GM11168 (cell line): ENCODE measurements around the gene DCST2.
"Not testable (repeated sequence)": the region's sequence is repeated elsewhere in the genome, so short reads cannot be mapped to it uniquely, and the experiment has no call there.

Experiments
- in situ Hi-C: fragments of 300-500 bp; cut with MboI; formaldehyde crosslinking; loops from one replicate; pipeline ENCODE4 v1.12.0; 2022; ENCODE audit warnings: low sequenced_read_pairs; ENCODE audit not compliant: unreplicated experiment

The DCST2 gene

DNA sequence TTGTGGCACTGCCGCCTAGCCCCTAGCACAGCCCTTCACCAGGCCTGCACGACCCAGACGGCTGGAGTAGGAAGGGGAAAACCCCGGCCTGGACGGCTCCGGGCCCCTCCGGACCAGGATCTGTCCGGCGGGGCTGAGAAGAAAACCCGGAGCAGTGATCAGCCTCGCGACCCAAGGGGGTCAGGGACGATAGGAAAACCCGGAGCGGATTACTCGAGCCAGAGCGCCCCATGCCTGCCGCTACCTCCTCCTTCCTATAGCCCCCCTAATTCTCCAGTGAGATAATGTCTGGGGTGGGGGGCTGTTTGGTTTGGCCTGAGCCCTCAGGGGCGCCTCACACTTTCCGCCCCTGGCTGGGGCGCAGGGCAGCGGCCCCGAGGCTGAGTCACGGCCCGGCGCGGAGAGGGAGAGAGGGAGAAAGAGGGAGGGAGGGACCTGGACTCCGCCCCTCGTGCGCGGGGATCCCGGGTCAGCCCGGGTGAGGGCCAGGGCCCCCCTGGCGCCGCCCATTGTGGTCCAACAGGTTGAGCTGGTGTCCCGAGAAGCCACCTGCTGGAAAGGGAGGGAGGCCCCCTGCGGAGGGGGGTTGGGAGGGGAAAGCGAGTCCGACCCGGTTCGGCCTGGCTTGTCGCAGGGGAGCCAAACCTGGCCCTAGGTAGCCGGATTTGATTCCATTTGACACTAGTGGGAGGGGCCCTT lies 32.7 kb downstream of the DCST2 start:
- in situ Hi-C loops, result no loop called here

DNA sequence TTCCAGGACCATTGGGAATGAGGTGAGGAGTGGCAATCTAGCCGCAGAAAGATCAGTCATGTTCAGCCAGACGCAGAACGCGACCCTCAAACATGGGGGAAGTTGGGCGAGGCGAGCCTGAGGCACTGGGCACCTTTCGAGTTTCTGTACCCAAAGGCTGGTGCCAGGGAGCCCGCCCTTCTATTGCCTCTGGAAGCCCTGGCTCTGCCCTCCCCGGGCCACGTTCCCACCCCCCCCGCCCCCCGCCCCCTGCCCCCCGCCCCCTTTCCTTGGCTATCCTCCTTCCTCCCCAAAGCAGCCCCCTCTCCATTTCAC lies 33.2 kb downstream of the DCST2 start:
- in situ Hi-C loops, result no loop called here

GRCh38 chr1:154999571-155000410 lies 33.8 kb downstream of the DCST2 start:
- in situ Hi-C loops, result no loop called here

DNA sequence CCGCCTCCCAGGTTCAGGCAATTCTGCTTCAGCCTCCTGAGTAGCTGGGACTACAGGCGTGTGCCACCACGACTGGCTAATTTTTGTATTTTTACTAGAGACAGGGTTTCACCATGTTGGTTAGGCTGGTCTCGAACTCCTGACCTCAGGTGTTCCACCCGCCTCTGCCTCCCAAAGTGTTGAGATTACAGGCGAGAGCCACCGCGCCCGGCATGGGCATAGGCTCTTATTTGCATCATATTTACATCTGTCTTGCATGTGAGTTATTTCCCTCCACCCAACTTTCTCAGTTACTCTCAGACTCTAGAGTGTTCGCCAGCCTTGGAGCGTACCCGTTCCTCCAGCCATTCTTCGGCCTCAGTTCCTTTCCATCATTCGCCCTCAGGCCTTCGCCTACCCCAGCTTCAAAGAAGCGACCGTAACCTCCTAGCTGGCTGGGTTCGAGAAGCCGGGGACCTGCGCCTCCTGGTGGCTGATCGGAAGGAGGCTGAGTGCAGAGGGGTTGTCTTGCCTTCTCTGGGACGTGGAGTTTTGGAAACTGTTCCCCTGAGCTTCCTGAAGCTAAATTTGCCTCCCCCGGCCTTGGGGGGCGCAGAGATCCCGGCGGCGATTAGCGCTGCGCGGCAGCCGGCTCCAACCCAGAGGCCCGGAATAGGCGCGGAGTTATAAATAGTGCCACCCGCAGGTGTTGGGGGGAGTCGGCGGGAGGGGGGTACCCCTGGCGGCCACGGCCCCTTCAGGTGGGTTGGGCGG lies 34.6 kb downstream of the DCST2 start:
- in situ Hi-C loops, result no loop called here

DNA sequence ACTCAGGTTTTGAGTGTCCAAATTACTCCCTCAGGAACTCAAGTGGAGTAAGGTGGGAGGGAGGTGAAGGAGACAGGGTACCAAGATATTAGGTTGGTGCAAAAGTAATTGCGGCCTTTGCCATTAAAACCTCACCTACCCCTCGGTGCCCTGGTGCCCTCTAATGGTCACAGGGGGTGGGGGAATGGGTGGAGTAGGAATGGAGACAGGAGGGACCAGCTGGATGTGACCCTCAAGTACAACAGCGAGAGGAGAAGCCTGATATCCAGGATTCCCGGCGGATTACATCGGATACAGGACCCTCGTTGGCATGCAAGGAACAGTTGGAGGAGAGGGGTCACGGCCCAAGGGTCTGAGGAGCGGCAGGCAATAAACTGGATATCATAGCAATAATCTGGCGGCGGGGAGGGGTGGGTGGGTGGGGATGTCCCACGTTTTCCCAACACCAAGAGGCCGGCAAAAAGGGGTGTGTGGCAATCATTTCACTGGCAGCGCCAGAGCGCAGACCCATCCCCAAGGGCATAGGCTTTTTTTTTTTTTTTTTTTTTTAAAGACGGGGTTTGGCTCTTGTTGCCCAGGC lies 35.3 kb downstream of the DCST2 start:
- in situ Hi-C loops, result no loop called here

- in situ Hi-C loops, result no loop called here
Measured at GRCh38 chr1:154996966-154997701, 36.4 kb downstream of the DCST2 start.

DNA sequence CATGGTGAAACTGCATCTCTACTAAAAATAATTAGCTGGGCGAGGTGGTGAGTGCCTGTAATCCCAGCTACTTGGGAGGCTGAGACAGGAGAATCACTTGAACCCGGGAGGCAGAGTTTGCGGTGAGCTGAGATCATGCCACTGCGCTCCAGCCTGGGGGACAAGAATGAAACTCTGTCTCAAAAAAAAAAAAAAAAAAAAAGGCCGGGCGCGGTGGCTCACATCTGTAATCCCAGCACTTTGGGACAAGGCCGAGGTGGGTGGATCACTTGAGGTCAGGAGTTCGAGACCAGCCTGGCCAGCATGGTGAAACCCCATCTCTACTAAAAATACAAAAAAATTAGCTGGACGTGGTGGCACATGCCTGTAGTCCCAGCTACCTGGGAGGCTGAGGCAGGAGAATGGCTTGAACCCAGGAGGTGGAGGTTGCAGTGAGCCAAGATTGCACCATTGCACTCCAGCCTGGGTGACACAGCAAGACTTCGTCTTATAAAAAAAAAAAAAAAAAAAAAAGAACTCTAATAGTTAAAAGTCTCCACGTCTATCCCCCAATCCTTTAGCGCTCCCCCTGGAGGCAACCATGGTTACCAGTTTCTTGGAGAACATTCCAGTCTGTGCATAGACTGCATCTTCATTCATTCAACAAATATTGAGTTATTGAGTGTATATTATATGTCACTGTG lies 38.1 kb downstream of the DCST2 start:
- in situ Hi-C loops, result not testable (repeated sequence)

- in situ Hi-C loops, result no loop called here
Measured at GRCh38 chr1:154994591-154994990, 39.0 kb downstream of the DCST2 start.

GRCh38 chr1:154994269-154994587 lies 39.4 kb downstream of the DCST2 start:
- in situ Hi-C loops, result no loop called here

GRCh38 chr1:154993572-154994268 lies 39.9 kb downstream of the DCST2 start, which contains the start of gene LENEP:
LENEP (plus strand) TSS chr1:154993586; CDS start chr1:154993608, 22 bp downstream.
- in situ Hi-C loops, result no loop called here

DNA sequence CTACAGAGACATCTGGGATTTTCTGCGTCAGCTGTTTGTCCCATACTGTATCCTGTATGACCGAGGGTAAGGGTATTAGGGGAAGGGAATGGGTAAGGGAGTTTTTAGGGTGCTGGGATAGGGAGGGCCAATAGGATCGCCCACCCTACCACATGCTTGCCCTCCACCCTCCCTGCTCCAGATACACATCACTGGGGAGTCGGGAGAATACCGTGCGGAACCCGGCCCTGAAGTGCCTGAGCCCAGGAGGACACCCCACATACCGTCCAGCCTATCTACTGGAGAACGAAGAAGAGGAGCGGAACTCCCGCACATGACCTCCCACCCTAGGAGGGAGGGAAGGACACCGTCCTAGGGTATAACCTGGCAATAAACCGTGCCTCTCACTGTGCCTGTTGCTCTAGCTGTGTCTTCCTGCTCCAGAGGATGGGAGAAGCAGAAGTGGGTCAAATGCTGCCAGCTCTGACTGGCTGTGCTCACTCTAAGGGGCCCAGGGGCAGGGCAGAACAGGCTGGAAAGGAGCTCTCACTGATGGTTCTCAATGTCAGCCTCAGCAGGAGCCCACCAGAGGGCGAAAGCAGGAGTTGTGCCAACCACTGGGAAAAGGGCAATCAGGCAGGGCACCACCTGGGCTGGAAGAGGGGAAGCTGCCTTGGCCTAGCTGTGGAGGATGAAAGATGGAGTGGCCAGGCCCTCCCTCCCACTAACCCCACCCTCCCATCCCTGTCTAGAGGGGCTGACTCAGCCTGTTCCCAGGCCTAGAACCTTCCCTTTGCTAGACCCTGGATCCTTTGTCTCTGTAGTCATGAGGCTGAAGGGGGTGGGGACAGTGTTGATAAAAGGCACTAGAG lies 40.6 kb downstream of the DCST2 start:
- in situ Hi-C loops, result no loop called here

GRCh38 chr1:154990276-154990675 lies 43.3 kb downstream of the DCST2 start:
- in situ Hi-C loops, result no loop called here

DNA sequence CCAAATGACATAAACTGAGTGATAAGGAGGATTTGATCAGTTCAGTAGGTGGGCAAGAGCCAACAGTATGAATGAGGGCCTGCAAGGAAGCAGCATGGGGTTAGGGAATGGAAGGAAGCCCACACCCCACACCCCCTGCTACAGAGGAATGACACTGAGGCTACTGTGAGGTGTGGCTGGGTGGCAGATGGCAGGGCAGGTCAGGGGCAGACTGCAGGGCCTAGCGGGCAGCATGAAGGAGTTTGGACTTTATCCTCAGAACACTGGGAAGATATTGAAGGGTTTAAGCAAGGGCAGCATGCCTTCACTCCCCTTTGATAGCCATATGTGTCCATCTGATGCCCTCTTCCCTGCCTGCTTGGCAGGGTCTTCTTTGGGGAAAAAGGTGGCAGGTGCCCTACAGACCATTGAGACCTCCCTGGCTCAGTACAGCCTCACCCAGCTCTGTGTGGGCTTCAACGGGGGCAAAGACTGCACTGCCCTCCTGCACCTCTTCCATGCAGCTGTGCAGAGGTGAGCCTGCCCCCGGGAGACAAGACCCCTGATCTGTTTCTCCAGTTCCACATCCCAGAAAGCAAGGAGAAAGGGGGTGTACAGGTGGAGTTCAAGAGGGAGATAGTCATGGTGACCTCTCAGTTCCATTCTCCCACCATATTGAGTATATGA lies 44.3 kb downstream of the DCST2 start:
- in situ Hi-C loops, result no loop called here

GRCh38 chr1:154988058-154988954 lies 45.3 kb downstream of the DCST2 start:
- in situ Hi-C loops, result no loop called here

GRCh38 chr1:154987326-154987725 lies 46.3 kb downstream of the DCST2 start:
- in situ Hi-C loops, result no loop called here

DNA sequence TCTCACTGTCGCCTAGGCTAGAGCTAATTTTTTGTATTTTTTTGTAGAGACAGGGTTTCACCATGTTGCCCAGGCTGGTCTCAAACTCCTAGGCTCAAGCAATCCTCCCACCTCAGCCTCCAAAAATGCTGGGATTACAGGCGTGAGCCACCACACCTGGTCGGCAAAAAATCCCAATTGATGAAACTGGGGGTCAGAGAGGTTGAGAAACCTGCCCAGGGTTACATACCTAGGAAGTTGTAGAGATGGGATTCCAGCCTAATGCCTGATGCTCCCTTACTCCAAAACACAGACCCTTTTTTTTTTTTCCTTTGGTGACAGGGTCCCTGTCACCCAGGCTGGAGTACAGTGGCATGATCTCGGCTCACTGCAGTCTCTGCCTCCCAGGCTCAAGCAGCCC lies 46.8 kb downstream of the DCST2 start:
- in situ Hi-C loops, result not testable (repeated sequence)
